SK-N-SH (cell line): ENCODE data around the gene RAF1. TPM values are rescaled to one million over a fixed set of nuclear protein-coding genes. Genes with fewer than 3 reads are reported as not detected.

Experiments used
- CTCF ChIA-PET: fragments of 300-600, 350-600 bp; formaldehyde crosslinking; extraction: SDS; loops from one replicate; lab custom pipeline; 2021; lab: Yijun Ruan, JAX
- POLR2A ChIA-PET: fragments of 350-600 bp; sonication (Branson Sonifier 250); formaldehyde crosslinking; extraction: SDS; loops from one replicate; lab custom pipeline; 2020; ENCODE audit warnings: antibody characterized with exemption, inconsistent platforms; lab: Yijun Ruan, JAX
- DNase-seq: peaks from one replicate; pipeline ENCODE4 v3.0.0; 2012
- H2AFZ ChIP-seq: fragments of 200-600 bp; sonication (generic); 2 replicates; pipeline ENCODE4 v1.8.1; 2016; ENCODE audit warnings: antibody characterized with exemption, mild to moderate bottlenecking, low read depth
- H3F3A ChIP-seq: fragments of 200-600 bp; sonication (generic); replicated peaks from 2 replicates; pipeline ENCODE3; 2016; ENCODE audit warnings: antibody characterized with exemption, mild to moderate bottlenecking; ENCODE audit not compliant: insufficient read depth
- H3K27ac ChIP-seq, 2 experiments: fragments of 200-500 bp in 1 of 2; fragments of 200-600 bp in 1 of 2; sonication (Bioruptor generic) in 1 of 2; sonication (generic), shearing (Covaris generic) in 1 of 2; 2 replicates each; pipeline versions ENCODE4 v1.5.1 to v1.6.1; 2014 to 2016; ENCODE audit warnings: low read depth in 2 of 2, inconsistent platforms in 1 of 2, low read length in 1 of 2, mild to moderate bottlenecking in 1 of 2, mixed read lengths in 1 of 2
- H3K27me3 ChIP-seq: fragments of 200-600 bp; sonication (generic), shearing (Covaris generic); 2 replicates; pipeline ENCODE4 v1.6.1; 2016; ENCODE audit warnings: mixed run types; ENCODE audit not compliant: insufficient read depth
- H3K36me3 ChIP-seq, 2 experiments: fragments of 200-500 bp in 1 of 2; fragments of 200-600 bp in 1 of 2; sonication (Bioruptor generic) in 1 of 2; sonication (generic) in 1 of 2; replicated peaks in 1 of 2; 2 replicates each; pipeline versions ENCODE3 to v1.5.1; 2014 to 2016; ENCODE audit warnings: low read length in 1 of 2, mild to moderate bottlenecking in 1 of 2; ENCODE audit not compliant: insufficient read depth in 2 of 2, control insufficient read depth in 1 of 2
- H3K4me1 ChIP-seq, 2 experiments: fragments of 200-500 bp in 1 of 2; fragments of 200-600 bp in 1 of 2; sonication (Bioruptor generic) in 1 of 2; sonication (generic), shearing (Covaris generic) in 1 of 2; 2 replicates each; pipeline versions ENCODE4 v1.5.1 to v1.6.1; 2014 to 2016; ENCODE audit warnings: low read depth in 1 of 2, low read length in 1 of 2, mixed run types in 1 of 2; ENCODE audit not compliant: insufficient read depth in 2 of 2, control insufficient read depth in 1 of 2
- H3K4me2 ChIP-seq: fragments of 200-600 bp; sonication (generic), shearing (Covaris generic); 2 replicates; pipeline ENCODE4 v1.6.1; 2017; ENCODE audit warnings: mixed run types
- H3K4me3 ChIP-seq, 2 experiments: fragments of 200-500 bp in 1 of 2; fragments of 200-600 bp in 1 of 2; sonication (Bioruptor generic) in 1 of 2; sonication (generic), shearing (Covaris generic) in 1 of 2; 2 replicates each; pipeline versions ENCODE4 v1.5.1 to v1.8.1; 2014 to 2016; ENCODE audit warnings: low read depth in 2 of 2, inconsistent platforms in 1 of 2, low read length in 1 of 2, mild to moderate bottlenecking in 1 of 2, mixed read lengths in 1 of 2, moderate library complexity in 1 of 2
- H3K79me2 ChIP-seq: fragments of 200-600 bp; sonication (generic); 2 replicates; pipeline ENCODE4 v1.8.1; 2017; ENCODE audit warnings: mild to moderate bottlenecking; ENCODE audit not compliant: insufficient read depth
- H3K9ac ChIP-seq: fragments of 200-600 bp; sonication (generic); 2 replicates; pipeline ENCODE4 v1.6.1; 2017; ENCODE audit warnings: mixed run types
- H3K9me2 ChIP-seq: fragments of 200-600 bp; sonication (generic); 2 replicates; pipeline ENCODE4 v1.6.1; 2017; ENCODE audit warnings: mixed run types
- H3K9me3 ChIP-seq: fragments of 200-600 bp; sonication (generic); 2 replicates; pipeline ENCODE4 v1.6.1; 2017; ENCODE audit warnings: mixed run types, mild to moderate bottlenecking, moderate library complexity
- H4K20me1 ChIP-seq: fragments of 200-600 bp; sonication (generic); 2 replicates; pipeline ENCODE4 v1.6.1; 2017; ENCODE audit warnings: mild to moderate bottlenecking, mixed run types; ENCODE audit not compliant: insufficient read depth
- CHD2 ChIP-seq: fragments of 150-350 bp; IDR thresholded peaks from 2 replicates; pipeline ENCODE4 v1.6.1; 2018; ENCODE audit warnings: low read length; ENCODE audit not compliant: partially characterized antibody
- ELF1 ChIP-seq: IDR thresholded peaks from 2 replicates; pipeline ENCODE4 v1.4.0; 2012
- EP300 ChIP-seq, 2 experiments: IDR thresholded peaks; 2 replicates each; pipeline versions ENCODE4 v1.4.0 to v1.6.1; 2012; ENCODE audit warnings: borderline replicate concordance in 1 of 2, low read depth in 1 of 2, low read length in 1 of 2
- FOSL2 ChIP-seq: IDR thresholded peaks from 2 replicates; pipeline ENCODE4 v1.4.0; 2012; ENCODE audit warnings: low read depth, mild to moderate bottlenecking, moderate library complexity, borderline replicate concordance
- FOXJ3 ChIP-seq: sonication (generic); formaldehyde crosslinking; IDR thresholded peaks from 2 replicates; pipeline ENCODE4 v1.5.1; 2020; ENCODE audit warnings: mild to moderate bottlenecking, missing genetic modification reagents
- FOXM1 ChIP-seq: IDR thresholded peaks from 2 replicates; pipeline ENCODE4 v1.4.0; 2012; ENCODE audit warnings: low read depth, mild to moderate bottlenecking
- GABPA ChIP-seq: IDR thresholded peaks from 2 replicates; pipeline ENCODE4 v1.4.0; 2012; ENCODE audit warnings: low read depth, mild to moderate bottlenecking
- GATA2 ChIP-seq: sonication (generic); formaldehyde crosslinking; IDR thresholded peaks from 2 replicates; pipeline ENCODE4 v1.5.0; 2020; ENCODE audit warnings: mild to moderate bottlenecking, missing genetic modification reagents
- IRF3 ChIP-seq: fragments of 150-350 bp; IDR thresholded peaks from 2 replicates; pipeline ENCODE4 v1.6.1; 2016; ENCODE audit warnings: mild to moderate bottlenecking, low read depth, low read length
- JUND ChIP-seq: IDR thresholded peaks from 2 replicates; pipeline ENCODE4 v1.4.0; 2012
- MAX ChIP-seq: IDR thresholded peaks from 2 replicates; pipeline ENCODE4 v1.4.0; 2012; ENCODE audit warnings: low read depth
- NFIC ChIP-seq: IDR thresholded peaks from 2 replicates; pipeline ENCODE4 v1.4.0; 2012; ENCODE audit warnings: borderline replicate concordance
- NRF1 ChIP-seq: IDR thresholded peaks from 2 replicates; pipeline ENCODE4 v1.6.1; 2012; ENCODE audit warnings: low read depth, mild to moderate bottlenecking, low read length
- PBX3 ChIP-seq: IDR thresholded peaks from 2 replicates; pipeline ENCODE4; 2012
- POLR2AphosphoS5 ChIP-seq: IDR thresholded peaks from 2 replicates; pipeline ENCODE4 v1.6.1; 2012; ENCODE audit warnings: low read depth, low read length
- RAD21 ChIP-seq: IDR thresholded peaks from 2 replicates; pipeline ENCODE4 v1.6.1; 2012; ENCODE audit warnings: mild to moderate bottlenecking, low read length
- RCOR1 ChIP-seq: fragments of 150-350 bp; IDR thresholded peaks from 2 replicates; pipeline ENCODE4 v1.6.1; 2017; ENCODE audit warnings: antibody characterized with exemption, low read length
- RFX5 ChIP-seq: IDR thresholded peaks from 2 replicates; pipeline ENCODE4 v1.6.1; 2012; ENCODE audit warnings: mild to moderate bottlenecking, improper control_type of control experiment, low read length
- RXRA ChIP-seq: IDR thresholded peaks from 2 replicates; pipeline ENCODE4 v1.4.0; 2012; ENCODE audit warnings: low read depth, mild to moderate bottlenecking, borderline replicate concordance
- SIN3A ChIP-seq: IDR thresholded peaks from 2 replicates; pipeline ENCODE4 v1.6.1; 2012; ENCODE audit warnings: low read depth, mild to moderate bottlenecking, low read length, moderate library complexity, borderline replicate concordance
- SMC3 ChIP-seq: IDR thresholded peaks from 2 replicates; pipeline ENCODE4 v1.6.1; 2012; ENCODE audit warnings: low read depth, low read length, improper control_type of control experiment
- TCF12 ChIP-seq: IDR thresholded peaks from 2 replicates; pipeline ENCODE4 v1.4.0; 2012
- TEAD4 ChIP-seq: IDR thresholded peaks from 2 replicates; pipeline ENCODE4 v1.4.0; 2012; ENCODE audit warnings: mild to moderate bottlenecking, borderline replicate concordance; ENCODE audit not compliant: insufficient read depth
- USF1 ChIP-seq: IDR thresholded peaks from 2 replicates; pipeline ENCODE4 v1.4.0; 2012; ENCODE audit warnings: low read depth, borderline replicate concordance
- USF2 ChIP-seq: fragments of 150-350 bp; IDR thresholded peaks from 2 replicates; pipeline ENCODE4 v1.6.1; 2017; ENCODE audit warnings: antibody characterized with exemption, low read length, low read depth, borderline replicate concordance
- YY1 ChIP-seq: IDR thresholded peaks from 2 replicates; pipeline ENCODE4 v1.4.0; 2012; ENCODE audit warnings: low read depth, mild to moderate bottlenecking
- WGBS: methylation state at CpG from one replicate; pipeline ENCODE4 v1.1.6; 2017; ENCODE audit warnings: low lambda C conversion rate; 5-methylcytosine and 5-hydroxymethylcytosine counted together
- polyA plus RNA-seq, 3 experiments: library from polyadenylated mRNA; depleted of rRNA; stranded (reverse); fragments of >200 nt; gene quantifications; 2 replicates each; pipeline ENCODE4 v1.2.3, GENCODE V29; 2012

Gene RAF1
- polyA plus RNA-seq, 1 of the 3 experiments (the other 2 are of a cell fraction) = 58.7 TPM

GRCh38 chr3:12579905-12580304 lies 84.0 kb downstream of the RAF1 start:
- Histone ChIP-seq H3F3A (peaks cover 15% of the 10 kb centered on the region), H3K9me2 (no peaks in the 10 kb centered on the region), H3K36me3 (peaks cover 52 to 63% of the 10 kb centered on the region in 2 experiments), H3K9me3 (no peaks in the 10 kb centered on the region), H3K4me1 (no peaks in the 10 kb centered on the region), H3K27me3 (no peaks in the 10 kb centered on the region), H3K4me3 (no peak overlapping the region), H3K4me2 (no peak overlapping the region), H4K20me1 (no peaks in the 10 kb centered on the region), H3K9ac (no peak overlapping the region), H3K27ac (no peak overlapping the region), H3K79me2 (peaks cover 3% of the 10 kb centered on the region; the same call in 1 of the 2 replicates), H2AFZ (no peak overlapping the region)
- DNase-seq = no peak
- TF ChIP-seq JUND (no peak), SIN3A (no peak), TCF12 (no peak), CHD2 (no peak), RCOR1 (no peak), YY1 (no peak), FOXM1 (no peak), POLR2AphosphoS5 (no peak), RXRA (no peak), TEAD4 (no peak), MAX (no peak), GATA2 (CRISPR knock-in tag) (no peak), SMC3 (no peak), FOSL2 (no peak), RFX5 (no peak), NFIC (no peak), EP300 (IDR thresholded peaks at IDR 0.05; ENCODE audit: borderline replicate concordance in 1 of 2, low read depth in 1 of 2, low read length in 1 of 2) (no peak), ELF1 (no peak)
- CTCF ChIA-PET = interaction anchor here (0.6 kb wide), 1 partner anchor 1300 kb away, joined by 3 read pairs; no protein-coding TSS in a partner anchor
- POLR2A ChIA-PET = no interaction called here
- 78% methylated on average over 3 of the region's 3 CpGs for WGBS

- POLR2A ChIA-PET = no interaction called here
- peaks cover 52 to 63% of the 10 kb centered on the region in 2 experiments for H3K36me3 ChIP-seq
- no peak overlapping the region for H2AFZ ChIP-seq
- H3K79me2 ChIP-seq = peaks cover 3% of the 10 kb centered on the region; the same call in 1 of the 2 replicates
- no peak for TF ChIP-seq RFX5
- TF ChIP-seq MAX = no peak
- TF ChIP-seq CHD2 = no peak
- TF ChIP-seq RAD21 = no peak
- TF ChIP-seq USF1 = no peak
- TF ChIP-seq YY1 = no peak
- no peak for TF ChIP-seq FOXJ3 (CRISPR knock-in tag)
- TF ChIP-seq FOXM1 = no peak
- no peak for TF ChIP-seq NRF1
- no peak for TF ChIP-seq PBX3
- no peak for TF ChIP-seq USF2
- no peak for TF ChIP-seq SMC3
- TF ChIP-seq GABPA = no peak
- no peak for TF ChIP-seq IRF3
- no peak for TF ChIP-seq RCOR1
- TF ChIP-seq RXRA = no peak
- TF ChIP-seq FOSL2 = no peak
- TF ChIP-seq, all 33 proteins: peak for 0
- H3K9me2 ChIP-seq = no peaks in the 10 kb centered on the region
- WGBS = 97% methylated on average over 3 of the region's 3 CpGs
- no peaks in the 10 kb centered on the region for H3K27me3 ChIP-seq
- CTCF ChIA-PET = interaction anchor here (0.6 to 2.2 kb wide), 5 partner anchors 10 to 1300 kb away, joined by 3 to 10 read pairs (median 3); no protein-coding TSS in a partner anchor
- no peaks in the 10 kb centered on the region for H3K4me1 ChIP-seq
- peaks cover 15% of the 10 kb centered on the region for H3F3A ChIP-seq
- no peak overlapping the region for H3K4me3 ChIP-seq
- H4K20me1 ChIP-seq = no peaks in the 10 kb centered on the region
- no peak overlapping the region for H3K4me2 ChIP-seq
- no peak overlapping the region for H3K9ac ChIP-seq
- no peak for DNase-seq
- H3K9me3 ChIP-seq = no peaks in the 10 kb centered on the region
- no peak overlapping the region for H3K27ac ChIP-seq
Observed at GRCh38 chr3:12579456-12579855, 84.5 kb downstream of the RAF1 start.
